Chondrocyte (in vitro differentiated cells): Measurements from ENCODE around the gene RAB28. TPM values are rescaled to one million over a fixed set of nuclear protein-coding genes. Genes with fewer than 3 reads are reported as not detected.
A peak's percentile ranks its signal among the peaks of the same experiment; 100 is the strongest.

Experiments used
- DNase-seq: peaks from one replicate; pipeline ENCODE4 v3.0.0; 2021; ENCODE audit warnings: mixed read lengths, low spot score
- H3K27ac Mint-ChIP-seq: one replicate; pipeline ENCODE4 v1.8.0; 2021; ENCODE audit warnings: mild to moderate bottlenecking, moderate library complexity, mixed read lengths; ENCODE audit not compliant: unreplicated experiment
- H3K27me3 Mint-ChIP-seq: 2 replicates; pipeline ENCODE4 v1.8.0; 2021; ENCODE audit warnings: low read depth, mixed read lengths
- H3K36me3 Mint-ChIP-seq: 2 replicates; pipeline ENCODE4 v1.8.0; 2021; ENCODE audit warnings: low read depth, mixed read lengths
- H3K4me1 Mint-ChIP-seq: 2 replicates; pipeline ENCODE4 v1.8.0; 2021; ENCODE audit warnings: low read depth, mild to moderate bottlenecking, mixed read lengths
- H3K4me3 Mint-ChIP-seq: one replicate; pipeline ENCODE4 v1.8.0; 2021; ENCODE audit warnings: mild to moderate bottlenecking, moderate library complexity, mixed read lengths; ENCODE audit not compliant: unreplicated experiment
- H3K9me3 Mint-ChIP-seq: 2 replicates; pipeline ENCODE4 v1.8.0; 2021; ENCODE audit warnings: low read depth, mixed read lengths
- CTCF ChIP-seq: fragments of 200-600 bp; sonication (generic); IDR thresholded peaks from 2 replicates; pipeline ENCODE4 v1.5.0; 2021; ENCODE audit warnings: antibody characterized with exemption, mild to moderate bottlenecking, moderate library complexity
- total RNA-seq: library from RNA; stranded (reverse); gene quantifications from 3 replicates; pipeline ENCODE4 v1.2.1, GENCODE V29; 2021

The RAB28 gene
- total RNA-seq, 1 donor from 2014 or later = 11.3 TPM

DNA sequence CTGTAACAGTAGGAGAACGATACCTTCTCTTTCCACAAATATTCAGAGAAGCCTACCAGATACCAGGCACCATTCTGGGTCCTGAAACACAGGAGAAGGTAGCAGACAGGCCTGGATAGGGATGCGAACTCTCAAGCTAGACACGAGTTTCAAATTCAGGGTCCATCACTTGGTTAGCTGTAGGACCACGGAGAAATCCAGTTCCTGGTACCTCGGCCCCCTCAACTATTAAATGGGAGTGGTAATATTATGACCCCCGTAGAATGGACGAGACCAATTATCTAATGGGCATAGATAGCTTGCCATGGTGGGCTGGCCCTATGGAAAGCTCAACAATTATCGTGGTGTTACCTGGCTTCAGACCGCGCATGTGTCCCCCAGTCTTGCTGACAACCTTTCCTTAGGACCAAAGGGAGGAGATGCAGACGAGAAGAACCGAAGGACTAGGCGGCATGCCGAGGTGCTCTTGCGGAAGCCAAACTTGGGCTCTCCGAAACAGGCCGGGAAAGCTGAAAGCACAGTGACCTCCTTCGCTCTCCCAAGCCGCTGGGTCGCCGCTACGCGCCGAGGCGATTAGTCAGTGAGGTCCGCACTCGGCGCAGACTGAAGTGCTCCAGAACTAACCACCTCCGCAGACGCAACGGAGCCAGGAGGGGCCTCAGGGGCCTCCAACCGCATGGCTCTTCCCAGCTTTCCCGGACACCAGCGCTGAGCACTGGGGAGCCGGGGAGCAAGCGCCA, 40.5 kb upstream of the RAB28 start:
- H3K27me3 Mint-ChIP-seq = peaks cover 25% of the 10 kb centered on the region
- H3K4me3 Mint-ChIP-seq = no peak overlapping the region
- no peaks in the 10 kb centered on the region for H3K9me3 Mint-ChIP-seq
- TF ChIP-seq CTCF = no peak
- no peaks in the 10 kb centered on the region for H3K36me3 Mint-ChIP-seq
- no peak overlapping the region for H3K27ac Mint-ChIP-seq
- no peak for DNase-seq
- H3K4me1 Mint-ChIP-seq = peaks cover 3% of the 10 kb centered on the region

GRCh38 chr4:13523591-13524503, 39.7 kb upstream of the RAB28 start:
- H3K4me1 Mint-ChIP-seq = peaks cover 3% of the 10 kb centered on the region
- H3K9me3 Mint-ChIP-seq = no peaks in the 10 kb centered on the region
- H3K27ac Mint-ChIP-seq = no peak overlapping the region
- DNase-seq = peak; percentile 82
- no peaks in the 10 kb centered on the region for H3K36me3 Mint-ChIP-seq
- no peak overlapping the region for H3K4me3 Mint-ChIP-seq
- TF ChIP-seq CTCF = no peak
- peaks cover 21% of the 10 kb centered on the region for H3K27me3 Mint-ChIP-seq

DNA sequence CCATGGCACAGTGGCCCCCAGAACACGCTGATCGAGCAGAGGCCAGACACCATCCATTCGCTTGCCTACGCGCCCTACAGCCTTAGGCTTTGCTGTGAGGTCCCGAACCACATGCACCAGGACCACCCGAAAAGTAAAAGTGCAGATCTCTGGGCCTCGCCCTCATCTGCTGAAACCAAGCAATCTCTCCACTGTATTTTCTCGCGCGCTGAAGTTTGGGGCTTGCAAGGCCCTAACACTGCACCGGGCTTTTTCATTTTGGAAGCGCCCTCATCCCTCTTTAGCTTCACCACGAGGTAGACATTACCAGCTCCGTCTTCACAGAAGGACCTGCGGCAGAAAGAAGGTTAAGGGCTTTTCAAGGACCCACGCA, 39.0 kb upstream of the RAB28 start:
- no peak for TF ChIP-seq CTCF
- no peak for DNase-seq
- Mint-ChIP-seq H3K4me3 (no peak overlapping the region), H3K4me1 (peaks cover 3% of the 10 kb centered on the region), H3K27me3 (peaks cover 21% of the 10 kb centered on the region), H3K9me3 (no peaks in the 10 kb centered on the region), H3K36me3 (no peaks in the 10 kb centered on the region), H3K27ac (no peak overlapping the region)

DNA sequence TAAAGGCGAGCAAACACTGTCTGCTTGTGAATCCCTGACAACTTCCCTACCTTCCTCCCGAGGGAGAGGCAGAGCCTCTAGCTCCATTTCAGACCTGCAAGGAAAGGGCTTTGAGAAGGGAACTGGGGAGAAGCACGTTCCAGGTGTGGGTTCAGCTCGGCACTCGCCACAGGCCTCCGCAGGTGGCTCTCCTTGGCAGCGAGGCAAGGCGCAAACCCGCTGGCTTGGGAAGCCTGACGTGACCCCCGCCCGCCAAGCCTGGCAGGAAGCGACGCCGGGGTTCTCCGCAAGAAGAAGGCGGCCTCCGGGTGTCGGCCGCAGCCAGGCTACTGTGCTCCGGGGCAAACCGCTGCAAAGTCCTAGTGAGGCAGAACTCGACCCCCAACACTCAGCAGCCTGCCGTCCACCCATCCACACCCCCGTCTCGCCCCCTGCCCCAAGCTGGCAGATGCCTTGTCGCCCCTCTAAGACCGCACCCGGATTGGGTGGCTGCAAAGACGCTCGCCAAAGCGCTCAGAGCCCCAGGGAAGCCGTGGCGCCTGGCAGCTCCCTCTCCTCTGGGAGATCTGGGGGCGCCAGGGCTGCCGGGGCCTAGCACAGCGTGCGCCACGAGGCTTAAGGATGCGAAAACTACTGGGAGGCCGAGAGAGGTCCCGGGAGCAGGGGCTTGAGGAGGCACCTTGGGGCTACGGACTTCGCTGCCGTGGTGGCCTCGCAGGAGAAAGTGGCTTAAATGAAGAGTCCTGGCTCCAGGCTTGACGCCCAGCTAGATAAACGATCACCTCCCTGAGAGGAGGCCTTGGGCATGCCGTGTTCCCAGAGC, 38.4 kb upstream of the RAB28 start:
- peaks cover 21% of the 10 kb centered on the region for H3K27me3 Mint-ChIP-seq

More for the DNA sequence above, 38.4 kb upstream of the RAB28 start:
- peak; percentile 82 for DNase-seq
- Mint-ChIP-seq H3K4me1 (peaks cover 3% of the 10 kb centered on the region), H3K4me3 (no peak overlapping the region), H3K27ac (no peak overlapping the region), H3K36me3 (no peaks in the 10 kb centered on the region), H3K9me3 (no peaks in the 10 kb centered on the region)
- no peak for TF ChIP-seq CTCF
